HG03039 (cell line): ENCODE results near the gene VSTM4.

Source experiments
- ATAC-seq: cut with Tn5 transposase; IDR thresholded peaks from one replicate; pipeline ENCODE4 v1.9.1; 2021; ENCODE audit warnings: mild to moderate bottlenecking, moderate library complexity; ENCODE audit not compliant: unreplicated experiment

Gene VSTM4

GRCh38 chr10:48976196-48976595 is 139.1 kb downstream of the VSTM4 start:
- ATAC-seq = no peak

GRCh38 chr10:48974510-48975156 is 140.7 kb downstream of the VSTM4 start:
- no peak for ATAC-seq

- no peak for ATAC-seq
These were observed 142.3 kb downstream of the VSTM4 start for GRCh38 chr10:48973065-48973464.

- ATAC-seq = no peak
These were observed 144.7 kb downstream of the VSTM4 start for GRCh38 chr10:48970654-48971053.

- ATAC-seq = no peak
These were observed 145.3 kb downstream of the VSTM4 start for GRCh38 chr10:48970046-48970445.

- no peak for ATAC-seq
These were observed 147.3 kb downstream of the VSTM4 start for GRCh38 chr10:48968036-48968435.

- ATAC-seq = no peak
These were observed 149.9 kb downstream of the VSTM4 start for GRCh38 chr10:48965460-48965859.
